Fibroblast of lung (primary cell): ENCODE data around the gene SIX6. TPM values are rescaled to one million over a fixed set of nuclear protein-coding genes. Genes with fewer than 3 reads are reported as not detected.
"Not testable (repeated sequence)": the region's sequence is repeated elsewhere in the genome, so short reads cannot be mapped to it uniquely, and the experiment has no call there.

Experiments
- DNase-seq, 2 donors: peaks; one replicate each; pipeline versions ENCODE4 v3.0.0 to v3.0.0-alpha.2; 2010; ENCODE audit warnings: low read depth in 2 of 2
- H2AFZ ChIP-seq: 2 replicates; pipeline ENCODE4 v1.5.1; 2012; ENCODE audit warnings: low read length, control low read depth, inconsistent platforms
- H3K27ac ChIP-seq: 2 replicates; pipeline ENCODE4 v1.5.1; 2011; ENCODE audit warnings: low read length, control low read depth; ENCODE audit not compliant: insufficient read depth
- H3K27me3 ChIP-seq: 2 replicates; pipeline ENCODE4 v1.5.1; 2011; ENCODE audit warnings: mild to moderate bottlenecking, low read length; ENCODE audit not compliant: control insufficient read depth, insufficient read depth
- H3K36me3 ChIP-seq: 2 replicates; pipeline ENCODE4 v1.5.1; 2011; ENCODE audit warnings: low read length; ENCODE audit not compliant: control insufficient read depth, insufficient read depth
- H3K4me1 ChIP-seq: 2 replicates; pipeline ENCODE4 v1.5.1; 2011; ENCODE audit warnings: low read length; ENCODE audit not compliant: control insufficient read depth, insufficient read depth; ENCODE audit errors: extremely low read depth
- H3K4me2 ChIP-seq: 2 replicates; pipeline ENCODE4 v1.5.1; 2011; ENCODE audit warnings: low read length, control low read depth; ENCODE audit not compliant: insufficient read depth; ENCODE audit errors: extremely low read depth
- H3K4me3 ChIP-seq, 4 experiments: fragments of 200-600 bp in 1 of 4; sonication (generic) in 1 of 4; replicated peaks in 1 of 4; 2 replicates each; pipeline ENCODE4 v1.5.1; 2011 to 2016; ENCODE audit warnings: low read length in 4 of 4, low read depth in 3 of 4, mild to moderate bottlenecking in 3 of 4, control low read depth in 2 of 4, inconsistent platforms in 1 of 4, mixed read lengths in 1 of 4; ENCODE audit not compliant: insufficient read depth in 1 of 4; ENCODE audit errors: control extremely low read depth in 1 of 4
- H3K79me2 ChIP-seq: 2 replicates; pipeline ENCODE4 v1.5.1; 2012; ENCODE audit warnings: mild to moderate bottlenecking, low read length, inconsistent platforms; ENCODE audit not compliant: control insufficient read depth, insufficient read depth
- H3K9ac ChIP-seq: 2 replicates; pipeline ENCODE4 v1.5.1; 2011; ENCODE audit warnings: mild to moderate bottlenecking, low read length, control low read depth; ENCODE audit not compliant: insufficient read depth
- H3K9me3 ChIP-seq: 2 replicates; pipeline ENCODE4 v1.5.1; 2012; ENCODE audit warnings: low read depth, low read length; ENCODE audit not compliant: control insufficient read depth, insufficient read depth
- H4K20me1 ChIP-seq: 2 replicates; pipeline ENCODE4 v1.5.1; 2011; ENCODE audit warnings: low read length; ENCODE audit not compliant: control insufficient read depth, insufficient read depth; ENCODE audit errors: extremely low read depth
- CTCF ChIP-seq, 2 donors: IDR thresholded peaks in 1 of 2; conservative IDR thresholded peaks in 1 of 2; 1 replicate in 1 of 2; 2 replicates in 1 of 2; pipeline ENCODE4 v1.5.1; 2011 to 2012; ENCODE audit warnings: low read length in 2 of 2, control low read depth in 1 of 2, inconsistent platforms in 1 of 2, low read depth in 1 of 2, mild to moderate bottlenecking in 1 of 2
- EZH2 ChIP-seq: IDR thresholded peaks from 2 replicates; pipeline ENCODE4 v1.5.1; 2012; ENCODE audit warnings: low read length, control low read depth, mild to moderate bottlenecking; ENCODE audit errors: missing control alignments
- polyA minus RNA-seq: library from RNA; depleted of rRNA, polyadenylated mRNA; stranded (reverse); fragments of >200 nt; gene quantifications from 2 replicates; pipeline ENCODE4 v1.2.3, GENCODE V29; 2011; ENCODE audit warnings: low replicate concordance
- polyA plus RNA-seq, 2 donors: library from polyadenylated mRNA; depleted of rRNA in 1 of 2; stranded (reverse) in 1 of 2; unstranded in 1 of 2; fragments of >200 nt; gene quantifications; 2 replicates each; pipeline ENCODE4 v1.2.1, GENCODE V29; 2011 to 2012; ENCODE audit warnings: missing spikeins in 1 of 2
- total RNA-seq: library from RNA; depleted of rRNA; stranded (reverse); fragments of >200 nt; gene quantifications from 2 replicates; pipeline ENCODE4 v1.2.1, GENCODE V29; 2014

Gene SIX6
- total RNA-seq (not detected in 2 replicates), polyA plus RNA-seq (not detected in 2 replicates), polyA minus RNA-seq (not detected in 2 replicates)
- not detected in 2 replicates for polyA plus RNA-seq (2012)

- Histone ChIP-seq H3K4me1 (no peaks in the 10 kb centered on the region), H3K4me3 (no peak within 1 kb of the TSS), H3K9me3 (no peaks in the 10 kb centered on the region), H3K4me2 (no peak within 1 kb of the TSS), H2AFZ (no peak within 1 kb of the TSS), H3K27me3 (peaks cover 75% of the 10 kb centered on the region), H3K36me3 (no peaks in the 10 kb centered on the region), H3K27ac (no peak within 1 kb of the TSS), H4K20me1 (no peaks in the 10 kb centered on the region), H3K9ac (no peak within 1 kb of the TSS), H3K79me2 (no peaks in the 10 kb centered on the region)
- TF ChIP-seq CTCF (conservative IDR thresholded peaks at IDR 0.05 in 1 of 2, IDR thresholded peaks at IDR 0.05 in 1 of 2; ENCODE audit: low read depth in 1 of 2, low read length in 2 of 2) = no peak
- peak in 1 of 2 donors; percentile 78 for DNase-seq
These were observed at the start of gene SIX6 for GRCh38 chr14:60508707-60509437. Gene SIX6, plus strand, starts transcription at chr14:60509146. Its CDS starts 253 bp downstream, at chr14:60509399.

GRCh38 chr14:60480248-60480647, 28.7 kb upstream of the SIX6 start:
- H3K4me3 ChIP-seq, H3K9ac ChIP-seq, H3K36me3 ChIP-seq, H2AFZ ChIP-seq, H4K20me1 ChIP-seq, H3K4me2 ChIP-seq, H3K27ac ChIP-seq, H3K9me3 ChIP-seq, DNase-seq, H3K27me3 ChIP-seq, H3K4me1 ChIP-seq, H3K79me2 ChIP-seq: not testable (repeated sequence)

- no peaks in the 10 kb centered on the region for H3K4me1 ChIP-seq
- no peaks in the 10 kb centered on the region for H3K36me3 ChIP-seq
- peak in 1 of 2 donors; percentile 57 for DNase-seq
- peaks cover 10% of the 10 kb centered on the region for H3K27me3 ChIP-seq
- no peaks in the 10 kb centered on the region for H3K9me3 ChIP-seq
- H3K4me3 ChIP-seq = no peak overlapping the region
- H3K27ac ChIP-seq = no peak overlapping the region
- no peaks in the 10 kb centered on the region for H4K20me1 ChIP-seq
- no peak overlapping the region for H3K4me2 ChIP-seq
- H2AFZ ChIP-seq = no peak overlapping the region
- H3K79me2 ChIP-seq = no peaks in the 10 kb centered on the region
- no peak for TF ChIP-seq CTCF (conservative IDR thresholded peaks at IDR 0.05 in 1 of 2, IDR thresholded peaks at IDR 0.05 in 1 of 2; ENCODE audit: low read depth in 1 of 2, low read length in 2 of 2)
- no peak for TF ChIP-seq EZH2
- no peak overlapping the region for H3K9ac ChIP-seq
These were observed 26.2 kb upstream of the SIX6 start for GRCh38 chr14:60482743-60483142.
